ENCODE results near the gene TDRD3.

DNA sequence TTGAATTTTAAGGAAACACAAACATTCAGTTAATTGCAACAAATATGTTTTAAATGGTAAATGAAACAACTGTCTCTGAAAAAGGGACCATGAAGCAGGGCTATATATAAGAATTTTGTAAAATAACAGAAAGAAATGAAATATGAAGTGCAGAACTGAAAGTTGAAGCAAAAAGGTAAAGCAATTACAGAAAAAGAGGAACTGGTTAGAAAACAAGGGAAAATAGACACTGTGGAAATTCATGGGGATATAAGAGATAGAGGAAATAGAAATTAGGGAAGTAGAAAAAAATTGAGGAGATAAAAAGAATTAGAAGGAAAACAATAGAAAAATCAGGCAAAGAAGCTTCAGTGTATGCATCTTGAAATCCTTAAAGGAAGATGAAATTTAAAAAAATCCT, 40.0 kb upstream of the TDRD3 start:
- TF ChIP-seq, protein P1, sequence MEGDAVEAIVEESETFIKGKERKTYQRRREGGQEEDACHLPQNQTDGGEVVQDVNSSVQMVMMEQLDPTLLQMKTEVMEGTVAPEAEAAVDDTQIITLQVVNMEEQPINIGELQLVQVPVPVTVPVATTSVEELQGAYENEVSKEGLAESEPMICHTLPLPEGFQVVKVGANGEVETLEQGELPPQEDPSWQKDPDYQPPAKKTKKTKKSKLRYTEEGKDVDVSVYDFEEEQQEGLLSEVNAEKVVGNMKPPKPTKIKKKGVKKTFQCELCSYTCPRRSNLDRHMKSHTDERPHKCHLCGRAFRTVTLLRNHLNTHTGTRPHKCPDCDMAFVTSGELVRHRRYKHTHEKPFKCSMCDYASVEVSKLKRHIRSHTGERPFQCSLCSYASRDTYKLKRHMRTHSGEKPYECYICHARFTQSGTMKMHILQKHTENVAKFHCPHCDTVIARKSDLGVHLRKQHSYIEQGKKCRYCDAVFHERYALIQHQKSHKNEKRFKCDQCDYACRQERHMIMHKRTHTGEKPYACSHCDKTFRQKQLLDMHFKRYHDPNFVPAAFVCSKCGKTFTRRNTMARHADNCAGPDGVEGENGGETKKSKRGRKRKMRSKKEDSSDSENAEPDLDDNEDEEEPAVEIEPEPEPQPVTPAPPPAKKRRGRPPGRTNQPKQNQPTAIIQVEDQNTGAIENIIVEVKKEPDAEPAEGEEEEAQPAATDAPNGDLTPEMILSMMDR (IDR thresholded peaks at IDR 0.05), result no peak
- no peak for TF ChIP-seq EZH2 (IDR thresholded peaks at IDR 0.05)

Data from neural progenitor cell (in vitro differentiated cells).